Endodermal cell (in vitro differentiated cells): Measurements from ENCODE around the gene APPL1. TPM values are rescaled to one million over a fixed set of nuclear protein-coding genes. Genes with fewer than 3 reads are reported as not detected.

ENCODE experiments used
- DNase-seq: peaks from one replicate; pipeline ENCODE4 v3.0.0-alpha.2; 2017
- H3K27ac ChIP-seq: 2 replicates; pipeline ENCODE4 v1.5.1; 2013; ENCODE audit warnings: mild to moderate bottlenecking, low read depth, low read length, moderate library complexity
- H3K27me3 ChIP-seq: 2 replicates; pipeline ENCODE4 v1.6.1; 2013; ENCODE audit warnings: mild to moderate bottlenecking, low read length, moderate library complexity; ENCODE audit not compliant: insufficient read depth, control insufficient read depth, poor library complexity, severe bottlenecking
- H3K36me3 ChIP-seq: 2 replicates; pipeline ENCODE4 v1.7.0; 2013; ENCODE audit warnings: mild to moderate bottlenecking, low read length, moderate library complexity; ENCODE audit not compliant: control insufficient read depth, insufficient read depth
- H3K4me1 ChIP-seq: one replicate; pipeline ENCODE4 v1.7.0; 2013; ENCODE audit warnings: low read length; ENCODE audit not compliant: control insufficient read depth, insufficient read depth
- H3K4me3 ChIP-seq: 2 replicates; pipeline ENCODE4 v1.5.1; 2013; ENCODE audit warnings: mild to moderate bottlenecking, low read length, moderate library complexity
- H3K9ac ChIP-seq: 2 replicates; pipeline ENCODE4 v1.6.1; 2013; ENCODE audit warnings: mild to moderate bottlenecking, low read length, moderate library complexity; ENCODE audit not compliant: poor library complexity, severe bottlenecking; ENCODE audit errors: extremely low read depth
- H3K9me3 ChIP-seq: 2 replicates; pipeline ENCODE4 v1.6.1; 2013; ENCODE audit warnings: mild to moderate bottlenecking, low read length, moderate library complexity; ENCODE audit not compliant: control insufficient read depth
- H3K27ac Mint-ChIP-seq: 2 replicates; pipeline ENCODE4 v1.8.0; 2020; ENCODE audit warnings: mixed read lengths
- H3K27me3 Mint-ChIP-seq: 2 replicates; pipeline ENCODE4 v1.8.0; 2021; ENCODE audit warnings: mild to moderate bottlenecking, mixed read lengths; ENCODE audit not compliant: insufficient read depth
- H3K36me3 Mint-ChIP-seq: 2 replicates; pipeline ENCODE4 v1.8.0; 2020; ENCODE audit warnings: low read depth, mixed read lengths
- H3K4me1 Mint-ChIP-seq: 2 replicates; pipeline ENCODE4 v1.8.0; 2020; ENCODE audit warnings: mixed read lengths
- H3K4me3 Mint-ChIP-seq: 2 replicates; pipeline ENCODE4 v1.8.0; 2020; ENCODE audit warnings: mild to moderate bottlenecking, moderate library complexity, mixed read lengths
- H3K9me3 Mint-ChIP-seq: 2 replicates; pipeline ENCODE4 v1.8.0; 2020; ENCODE audit warnings: mild to moderate bottlenecking, mixed read lengths
- WGBS, 2 experiments: methylation state at CpG; one replicate each; pipeline versions ENCODE4 v1.1.5 to v1.1.7; 2013; ENCODE audit warnings: missing lambda C conversion rate in 2 of 2, mixed read lengths in 1 of 2; ENCODE audit not compliant: insufficient coverage in 1 of 2, insufficient read length in 1 of 2; 5-methylcytosine and 5-hydroxymethylcytosine counted together
- total RNA-seq, 2 donors: library from RNA; stranded (reverse); fragmentation: NEBNext Ultra II Directional in 1 of 2; extraction: Animal tissue kit (Norgen Biotek cat#: 25700) in 1 of 2; gene quantifications; 2 replicates in 1 of 2; 3 replicates in 1 of 2; pipeline ENCODE4 v1.2.1, GENCODE V29; 2021
- TF ChIP-seq, protein P1 (sequence below): fragments of 200-600 bp; sonication (generic); conservative IDR thresholded peaks from 2 replicates; pipeline ENCODE4 v1.5.0; 2021; ENCODE audit warnings: antibody characterized with exemption, mild to moderate bottlenecking

The APPL1 gene
- total RNA-seq, 2 donors from 2014 or later, result 46.9 to 61.1 TPM

DNA sequence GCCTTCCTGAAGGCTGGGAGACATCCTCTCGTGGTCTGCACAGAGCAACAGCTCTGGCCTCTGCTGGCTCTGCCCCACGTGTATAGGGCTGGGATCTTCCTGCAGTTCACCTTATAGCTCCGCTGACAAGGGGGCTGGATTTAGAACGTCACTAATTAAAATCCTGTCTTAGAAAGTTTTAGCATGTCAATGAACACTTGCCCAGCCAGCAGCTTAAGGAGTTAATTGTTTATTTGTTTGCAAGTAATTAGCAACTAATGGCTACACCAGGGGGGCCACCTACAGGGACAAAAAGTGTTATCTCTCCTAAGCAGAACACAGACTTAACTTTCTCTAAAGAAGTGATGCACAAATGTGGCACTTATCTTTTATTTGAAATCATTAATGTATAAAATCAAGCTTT lies 27.6 kb upstream of the APPL1 start, which contains the start of gene HESX1:
Gene HESX1 (minus strand): TSS at position 84 of the 403 bp plus-strand sequence. CDS start 60 bp downstream, at position 24.
- Histone ChIP-seq H3K4me3 (peak within 1 kb of the TSS; percentile 48), H3K9ac (no peak within 1 kb of the TSS), H3K27ac (no peak within 1 kb of the TSS), H3K9me3 (no peaks in the 10 kb centered on the region), H3K27me3 (peaks cover 35% of the 10 kb centered on the region), H3K36me3 (no peaks in the 10 kb centered on the region), H3K4me1 (no peaks in the 10 kb centered on the region)
- DNase-seq, result peak; percentile 91
- Mint-ChIP-seq H3K9me3 (no peaks in the 10 kb centered on the region), H3K4me1 (peaks cover 22% of the 10 kb centered on the region), H3K27ac (peak within 1 kb of the TSS; percentile 79), H3K4me3 (peak within 1 kb of the TSS; percentile 77), H3K36me3 (no peaks in the 10 kb centered on the region), H3K27me3 (peaks cover 8% of the 10 kb centered on the region)
- TF ChIP-seq, protein P1, sequence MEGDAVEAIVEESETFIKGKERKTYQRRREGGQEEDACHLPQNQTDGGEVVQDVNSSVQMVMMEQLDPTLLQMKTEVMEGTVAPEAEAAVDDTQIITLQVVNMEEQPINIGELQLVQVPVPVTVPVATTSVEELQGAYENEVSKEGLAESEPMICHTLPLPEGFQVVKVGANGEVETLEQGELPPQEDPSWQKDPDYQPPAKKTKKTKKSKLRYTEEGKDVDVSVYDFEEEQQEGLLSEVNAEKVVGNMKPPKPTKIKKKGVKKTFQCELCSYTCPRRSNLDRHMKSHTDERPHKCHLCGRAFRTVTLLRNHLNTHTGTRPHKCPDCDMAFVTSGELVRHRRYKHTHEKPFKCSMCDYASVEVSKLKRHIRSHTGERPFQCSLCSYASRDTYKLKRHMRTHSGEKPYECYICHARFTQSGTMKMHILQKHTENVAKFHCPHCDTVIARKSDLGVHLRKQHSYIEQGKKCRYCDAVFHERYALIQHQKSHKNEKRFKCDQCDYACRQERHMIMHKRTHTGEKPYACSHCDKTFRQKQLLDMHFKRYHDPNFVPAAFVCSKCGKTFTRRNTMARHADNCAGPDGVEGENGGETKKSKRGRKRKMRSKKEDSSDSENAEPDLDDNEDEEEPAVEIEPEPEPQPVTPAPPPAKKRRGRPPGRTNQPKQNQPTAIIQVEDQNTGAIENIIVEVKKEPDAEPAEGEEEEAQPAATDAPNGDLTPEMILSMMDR, result no peak
- WGBS, 2 experiments, result 2 to 7% methylated on average over 4 of the region's 4 CpGs

DNA sequence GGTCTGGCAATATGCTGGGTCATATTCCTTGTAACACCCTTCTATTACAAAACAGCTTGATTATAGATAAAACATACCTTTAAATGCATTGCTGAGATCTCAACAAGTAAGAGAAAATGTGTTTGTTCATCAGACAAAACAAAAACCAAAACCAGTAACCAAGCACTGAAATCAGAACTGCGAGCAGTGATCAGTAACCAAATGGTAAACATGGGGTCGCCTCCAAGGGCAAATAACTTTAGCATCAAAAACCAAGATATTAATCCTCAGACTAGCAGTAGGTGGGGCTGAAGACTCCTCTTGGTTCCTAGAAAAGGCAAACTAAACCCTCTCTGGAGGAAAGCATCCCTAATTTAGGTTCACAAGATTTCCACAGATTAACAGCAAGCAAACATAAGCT lies 21.1 kb upstream of the APPL1 start:
- no peaks in the 10 kb centered on the region for H3K36me3 ChIP-seq
- whole genome bisulfite sequencing, 2 experiments, result 94 to 100% methylated on average over 2 of the region's 2 CpGs

DNA sequence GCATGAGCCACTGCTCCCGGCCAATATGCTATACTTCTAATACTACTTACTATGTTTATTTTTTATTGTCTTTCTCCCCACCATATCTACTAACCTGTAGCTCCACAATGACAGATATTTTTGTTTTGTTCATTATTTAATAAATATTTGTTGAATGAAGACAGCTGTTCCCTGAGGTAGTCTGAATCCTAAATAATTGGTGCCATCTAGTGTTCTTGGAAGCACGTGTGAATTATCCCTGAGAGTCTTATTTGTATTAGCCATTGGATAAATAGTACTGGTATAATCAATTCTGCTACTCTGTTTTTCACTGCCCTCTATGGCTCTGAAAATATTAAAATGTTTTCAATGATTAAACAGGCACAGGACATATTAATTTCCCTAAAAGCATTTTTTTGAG lies 5.6 kb upstream of the APPL1 start:
- 33 to 68% methylated on average over 1 to 2 of the region's 2 CpGs for WGBS, 2 experiments
- no peaks in the 10 kb centered on the region for H3K9me3 ChIP-seq
- no peaks in the 10 kb centered on the region for H3K36me3 ChIP-seq
- Mint-ChIP-seq H3K27me3 (no peaks in the 10 kb centered on the region), H3K4me3 (no peak overlapping the region), H3K4me1 (peaks cover 8% of the 10 kb centered on the region), H3K36me3 (peaks cover 2% of the 10 kb centered on the region), H3K9me3 (no peaks in the 10 kb centered on the region), H3K27ac (no peak overlapping the region)
- H3K4me3 ChIP-seq, result no peak overlapping the region
- no peaks in the 10 kb centered on the region for H3K27me3 ChIP-seq
- TF ChIP-seq, protein P1, result peak; percentile 70
- DNase-seq, result no peak
- no peak overlapping the region for H3K27ac ChIP-seq
- no peak overlapping the region for H3K9ac ChIP-seq
- peaks cover 3% of the 10 kb centered on the region for H3K4me1 ChIP-seq

More for the DNA sequence above, 21.1 kb upstream of the APPL1 start:
- Histone ChIP-seq H3K27ac (no peak overlapping the region), H3K4me1 (no peaks in the 10 kb centered on the region), H3K9ac (no peak overlapping the region), H3K4me3 (no peak overlapping the region), H3K27me3 (peaks cover 1% of the 10 kb centered on the region), H3K9me3 (no peaks in the 10 kb centered on the region)
- H3K27me3 Mint-ChIP-seq, result peaks cover 2% of the 10 kb centered on the region
- H3K4me1 Mint-ChIP-seq, result peaks cover 1% of the 10 kb centered on the region
- H3K36me3 Mint-ChIP-seq, result no peaks in the 10 kb centered on the region
- no peak overlapping the region for H3K4me3 Mint-ChIP-seq
- TF ChIP-seq, protein P1, result no peak
- no peak overlapping the region for H3K27ac Mint-ChIP-seq
- no peaks in the 10 kb centered on the region for H3K9me3 Mint-ChIP-seq
- no peak for DNase-seq
